Measurements from ENCODE around the gene ITCH.

DNA sequence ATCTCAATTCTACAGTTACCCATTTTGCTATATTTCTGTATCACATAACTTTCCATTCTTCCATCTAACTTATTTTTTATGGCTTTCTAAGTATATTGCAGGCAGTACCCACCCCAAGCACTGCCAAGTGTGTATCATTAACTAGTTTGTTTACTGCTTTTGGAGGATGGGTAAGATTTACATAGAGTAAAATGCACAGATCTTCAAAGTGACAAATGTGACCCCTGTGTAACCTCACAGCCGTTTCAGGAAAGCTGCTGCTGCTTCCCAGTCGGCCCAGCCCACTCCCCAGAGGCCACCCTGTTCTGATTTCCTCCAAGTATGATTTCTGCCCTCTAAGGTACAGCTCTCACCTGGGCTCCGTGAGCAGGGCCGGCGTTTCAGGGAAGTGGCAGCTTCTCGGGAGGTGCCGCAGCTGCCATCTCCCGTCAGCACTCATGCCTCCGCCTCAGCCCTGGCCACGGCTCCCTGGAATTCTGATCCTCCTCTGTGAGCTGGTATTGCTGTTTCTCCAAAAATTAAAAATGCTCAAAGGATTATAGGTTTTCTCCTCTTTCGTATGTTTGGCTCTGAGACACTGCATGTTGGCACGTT lies 180.5 kb downstream of the ITCH start:
- TF ChIP-seq, protein P1, sequence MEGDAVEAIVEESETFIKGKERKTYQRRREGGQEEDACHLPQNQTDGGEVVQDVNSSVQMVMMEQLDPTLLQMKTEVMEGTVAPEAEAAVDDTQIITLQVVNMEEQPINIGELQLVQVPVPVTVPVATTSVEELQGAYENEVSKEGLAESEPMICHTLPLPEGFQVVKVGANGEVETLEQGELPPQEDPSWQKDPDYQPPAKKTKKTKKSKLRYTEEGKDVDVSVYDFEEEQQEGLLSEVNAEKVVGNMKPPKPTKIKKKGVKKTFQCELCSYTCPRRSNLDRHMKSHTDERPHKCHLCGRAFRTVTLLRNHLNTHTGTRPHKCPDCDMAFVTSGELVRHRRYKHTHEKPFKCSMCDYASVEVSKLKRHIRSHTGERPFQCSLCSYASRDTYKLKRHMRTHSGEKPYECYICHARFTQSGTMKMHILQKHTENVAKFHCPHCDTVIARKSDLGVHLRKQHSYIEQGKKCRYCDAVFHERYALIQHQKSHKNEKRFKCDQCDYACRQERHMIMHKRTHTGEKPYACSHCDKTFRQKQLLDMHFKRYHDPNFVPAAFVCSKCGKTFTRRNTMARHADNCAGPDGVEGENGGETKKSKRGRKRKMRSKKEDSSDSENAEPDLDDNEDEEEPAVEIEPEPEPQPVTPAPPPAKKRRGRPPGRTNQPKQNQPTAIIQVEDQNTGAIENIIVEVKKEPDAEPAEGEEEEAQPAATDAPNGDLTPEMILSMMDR (conservative IDR thresholded peaks at IDR 0.05) = no peak
- no peak for TF ChIP-seq ZFX (IDR thresholded peaks at IDR 0.05)
